ENCODE measurements around the gene KDM2A.

The KDM2A gene

DNA sequence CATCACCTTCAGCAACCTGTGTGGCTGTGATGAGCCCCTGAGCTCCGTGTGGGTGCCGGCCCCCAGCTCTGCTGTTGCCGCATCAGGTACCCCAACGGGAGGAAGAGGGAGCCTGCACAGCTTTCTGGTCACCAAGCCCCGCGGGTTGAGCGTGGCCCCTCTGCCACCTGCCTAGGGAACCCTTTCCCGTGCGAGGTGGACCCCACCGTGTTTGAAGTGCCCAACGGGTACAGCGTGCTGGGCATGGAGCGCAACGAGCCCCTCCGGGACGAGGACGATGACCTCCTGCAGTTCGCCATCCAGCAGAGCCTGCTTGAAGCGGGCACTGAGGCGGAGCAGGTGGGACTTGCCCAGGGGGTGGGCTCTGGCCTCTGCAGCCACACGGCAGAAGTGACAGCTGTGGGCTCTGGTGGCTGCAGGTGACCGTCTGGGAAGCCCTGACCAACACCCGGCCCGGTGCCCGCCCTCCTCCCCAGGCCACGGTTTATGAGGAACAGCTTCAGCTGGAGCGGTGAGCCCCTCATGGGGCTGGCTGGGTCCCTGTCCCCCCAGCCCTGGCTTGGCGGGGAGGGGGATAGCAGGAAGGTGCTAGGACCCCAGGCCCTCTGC lies 182.4 kb downstream of the KDM2A start:
- no peak for DNase-seq (ENCODE audit: low read depth in 2 of 2)

DNA sequence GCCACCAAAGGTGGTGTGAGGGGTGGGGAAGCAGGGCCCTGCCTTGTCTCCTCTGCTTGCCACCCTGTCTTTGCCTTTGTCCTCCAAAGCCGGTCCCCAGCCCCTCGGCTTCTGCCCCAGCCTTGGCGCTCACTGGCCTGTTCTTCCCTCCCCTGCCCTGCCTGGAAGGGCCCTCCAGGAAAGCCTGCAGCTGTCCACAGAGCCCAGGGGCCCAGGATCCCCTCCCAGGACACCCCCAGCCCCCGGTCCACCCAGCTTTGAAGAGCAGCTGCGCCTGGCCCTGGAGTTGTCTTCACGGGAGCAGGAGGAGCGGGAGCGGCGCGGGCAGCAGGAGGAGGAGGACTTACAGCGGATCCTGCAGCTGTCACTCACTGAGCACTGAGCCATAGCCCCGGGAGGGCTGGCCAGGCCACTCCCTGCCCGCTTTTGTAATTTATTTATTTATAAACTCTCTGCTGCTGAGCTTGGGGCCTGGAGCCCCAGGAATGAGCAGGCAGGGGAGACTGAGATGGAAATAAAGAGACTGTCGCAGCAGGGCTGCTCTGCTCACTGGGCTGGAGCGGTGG lies 183.0 kb downstream of the KDM2A start:
- DNase-seq (ENCODE audit: low read depth in 2 of 2) = no peak

DNA sequence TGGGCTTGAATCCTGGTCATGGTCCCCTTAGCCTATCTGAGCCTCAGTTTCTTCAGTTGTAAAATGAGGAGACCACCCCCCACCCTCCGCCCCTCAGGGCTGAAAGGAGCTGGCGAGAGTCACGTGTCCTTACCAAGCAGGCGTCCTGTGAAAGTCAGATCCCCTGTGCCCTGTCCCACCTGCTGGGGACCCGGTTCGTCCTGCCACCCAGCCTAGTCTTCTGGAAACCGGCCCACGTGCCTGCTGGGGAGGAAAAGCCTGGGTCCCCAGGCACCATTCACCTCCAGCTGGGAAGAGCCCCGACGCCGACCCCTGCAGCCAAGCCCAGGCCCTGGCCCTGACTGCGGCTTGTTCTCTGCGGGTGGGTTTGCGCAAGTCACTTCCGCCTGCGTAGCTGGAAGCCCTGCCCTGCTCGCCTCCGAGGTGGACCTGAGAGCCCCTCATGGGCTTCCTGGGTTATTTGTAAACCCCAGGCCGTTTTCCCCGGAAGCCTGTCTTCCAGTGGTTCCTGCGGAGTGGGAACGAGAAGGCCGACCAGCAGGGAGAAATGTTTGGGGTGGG lies 183.6 kb downstream of the KDM2A start:
- no peak for DNase-seq (ENCODE audit: low read depth in 2 of 2)

DNA sequence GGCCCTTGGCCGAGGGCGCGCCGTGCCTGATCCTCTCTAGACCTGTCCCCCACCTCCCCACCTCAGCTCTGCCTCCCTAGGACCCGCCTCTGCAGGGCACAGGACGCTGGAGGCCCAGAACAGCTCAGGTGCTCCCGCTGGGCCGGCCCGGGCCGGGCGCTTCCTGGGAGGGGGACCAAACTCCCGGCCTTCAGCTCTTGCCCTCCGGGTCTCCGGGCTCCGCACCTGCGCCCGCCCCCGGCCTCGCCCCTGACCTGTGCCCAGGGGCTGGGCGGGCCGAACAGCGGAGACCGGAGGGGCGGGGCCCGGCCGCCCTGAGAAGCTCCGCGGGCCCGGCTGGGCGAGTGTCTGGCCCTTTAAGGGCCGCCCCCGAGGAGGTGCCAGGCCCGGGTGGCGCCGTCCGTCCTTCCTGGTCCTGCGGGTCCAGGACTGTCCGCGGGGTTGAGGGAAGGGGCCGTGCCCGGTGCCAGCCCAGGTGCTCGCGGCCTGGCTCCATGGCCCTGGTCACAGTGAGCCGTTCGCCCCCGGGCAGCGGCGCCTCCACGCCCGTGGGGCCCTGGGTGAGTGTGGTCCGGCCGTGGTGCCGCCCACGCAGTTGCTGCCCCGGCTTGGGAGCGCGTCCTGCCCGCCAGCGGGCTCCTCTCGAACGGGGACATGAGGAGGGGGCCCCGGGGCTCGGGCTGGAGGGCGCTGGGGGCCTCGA lies 184.2 kb downstream of the KDM2A start, which contains the start of gene SSH3:
Gene SSH3, plus strand, starts transcription at position 399 of the 703 bp plus-strand sequence. Its CDS starts 96 bp downstream, at position 495.
- DNase-seq (ENCODE audit: low read depth in 2 of 2) = no peak

DNA sequence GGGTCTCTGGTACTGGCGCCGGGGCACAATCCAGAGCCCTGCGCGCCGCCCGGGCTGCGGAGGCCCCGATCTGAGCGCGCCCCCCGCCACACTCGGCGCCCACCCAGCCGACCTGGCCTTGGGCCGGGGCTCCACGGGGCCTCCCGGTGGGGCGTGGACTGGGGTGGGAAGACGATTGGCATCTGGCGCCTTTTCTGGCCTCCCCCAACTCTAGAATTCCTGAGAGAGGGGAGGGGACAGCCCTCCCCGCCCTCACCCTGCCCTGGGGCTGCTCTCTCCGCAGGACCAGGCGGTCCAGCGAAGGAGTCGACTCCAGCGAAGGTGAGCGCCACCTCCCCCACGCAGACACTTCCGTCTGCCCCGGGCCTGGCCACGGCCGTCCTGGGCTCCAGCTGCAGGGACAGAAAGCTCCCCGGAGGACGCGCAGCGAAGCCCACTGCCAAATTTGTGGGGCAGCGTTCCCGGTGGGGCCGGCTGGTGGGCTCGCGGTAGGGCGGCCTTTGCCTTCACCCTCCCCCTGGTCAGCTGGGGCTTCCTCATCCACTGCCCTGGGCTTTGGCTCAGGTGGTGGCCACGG lies 184.9 kb downstream of the KDM2A start:
- DNase-seq (ENCODE audit: low read depth in 2 of 2) = no peak

DNA sequence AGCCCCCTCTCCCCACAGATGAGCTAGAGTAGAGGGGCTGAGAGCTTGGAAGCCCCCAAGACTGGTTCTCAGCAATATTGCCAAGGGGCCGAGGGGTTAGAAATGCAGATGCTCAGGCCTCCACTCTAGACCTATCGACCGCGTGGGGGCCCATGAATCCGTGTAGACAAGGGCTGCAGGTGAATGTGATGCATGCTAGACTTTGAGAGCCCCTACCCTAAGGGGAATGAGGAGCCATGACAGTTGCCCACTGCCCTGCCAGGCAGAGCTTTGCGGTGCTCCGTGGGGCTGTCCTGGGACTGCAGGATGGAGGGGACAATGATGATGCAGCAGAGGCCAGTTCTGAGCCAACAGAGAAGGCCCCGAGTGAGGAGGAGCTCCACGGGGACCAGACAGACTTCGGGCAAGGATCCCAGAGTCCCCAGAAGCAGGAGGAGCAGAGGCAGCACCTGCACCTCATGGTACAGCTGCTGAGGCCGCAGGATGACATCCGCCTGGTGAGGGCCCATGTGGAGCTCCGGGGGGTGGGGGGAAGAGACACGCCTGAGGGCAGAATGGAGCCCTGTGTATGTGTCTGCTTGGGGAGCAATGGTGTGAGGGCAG lies 185.5 kb downstream of the KDM2A start:
- no peak for DNase-seq (ENCODE audit: low read depth in 2 of 2)

DNA sequence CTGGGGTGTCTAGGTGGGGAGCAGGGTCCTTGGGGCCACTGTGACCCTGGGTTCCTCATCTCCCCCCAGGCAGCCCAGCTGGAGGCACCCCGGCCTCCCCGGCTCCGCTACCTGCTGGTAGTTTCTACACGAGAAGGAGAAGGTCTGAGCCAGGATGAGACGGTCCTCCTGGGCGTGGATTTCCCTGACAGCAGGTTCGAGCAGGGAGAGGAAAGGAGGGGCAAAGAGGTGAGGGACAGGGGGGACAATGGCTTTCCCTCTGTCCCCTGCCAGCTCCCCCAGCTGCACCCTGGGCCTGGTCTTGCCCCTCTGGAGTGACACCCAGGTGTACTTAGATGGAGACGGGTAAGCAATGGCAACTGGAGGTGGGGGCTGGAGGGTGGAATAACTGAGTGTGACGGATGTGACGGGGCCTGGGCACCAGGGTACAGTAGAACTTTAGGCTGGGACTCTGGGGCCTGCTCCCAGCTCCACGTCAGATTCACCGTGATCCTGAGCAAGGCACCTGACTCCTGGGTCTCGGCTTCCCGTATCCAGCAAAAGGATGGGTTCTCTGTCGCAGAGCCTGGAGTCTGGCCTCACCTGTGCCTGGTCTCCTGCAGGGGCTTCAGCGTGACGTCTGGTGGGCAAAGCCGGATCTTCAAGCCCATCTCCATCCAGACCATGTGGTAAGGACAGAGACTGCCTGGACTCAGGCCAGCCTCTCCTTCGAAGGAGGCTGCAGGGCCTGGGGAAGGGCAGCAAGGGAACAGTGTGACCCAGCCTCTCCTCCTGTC lies 187.9 kb downstream of the KDM2A start:
- no peak for DNase-seq (ENCODE audit: low read depth in 2 of 2)

DNA sequence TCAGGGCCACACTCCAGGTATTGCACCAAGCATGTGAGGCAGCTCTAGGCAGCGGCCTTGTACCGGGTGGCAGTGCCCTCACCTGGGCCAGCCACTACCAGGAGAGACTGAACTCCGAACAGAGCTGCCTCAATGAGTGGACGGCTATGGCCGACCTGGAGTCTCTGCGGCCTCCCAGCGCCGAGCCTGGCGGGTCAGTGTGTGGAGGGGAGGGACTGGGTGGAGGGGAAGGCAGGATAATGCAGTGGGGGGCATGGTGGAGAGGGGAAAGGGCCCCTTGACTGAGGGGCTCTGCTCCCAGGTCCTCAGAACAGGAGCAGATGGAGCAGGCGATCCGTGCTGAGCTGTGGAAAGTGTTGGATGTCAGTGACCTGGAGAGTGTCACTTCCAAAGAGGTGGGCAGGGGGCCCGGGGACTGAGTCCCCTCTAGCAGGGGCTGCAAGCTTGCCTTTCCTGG lies 188.5 kb downstream of the KDM2A start:
- DNase-seq (ENCODE audit: low read depth in 2 of 2) = no peak
